HG02852 (cell line): Measurements from ENCODE around the gene STXBP5.

Source experiments
- ATAC-seq: cut with Tn5 transposase; IDR thresholded peaks from one replicate; pipeline ENCODE4 v1.9.1; 2021; ENCODE audit warnings: mild to moderate bottlenecking, moderate library complexity; ENCODE audit not compliant: unreplicated experiment

STXBP5 gene

DNA sequence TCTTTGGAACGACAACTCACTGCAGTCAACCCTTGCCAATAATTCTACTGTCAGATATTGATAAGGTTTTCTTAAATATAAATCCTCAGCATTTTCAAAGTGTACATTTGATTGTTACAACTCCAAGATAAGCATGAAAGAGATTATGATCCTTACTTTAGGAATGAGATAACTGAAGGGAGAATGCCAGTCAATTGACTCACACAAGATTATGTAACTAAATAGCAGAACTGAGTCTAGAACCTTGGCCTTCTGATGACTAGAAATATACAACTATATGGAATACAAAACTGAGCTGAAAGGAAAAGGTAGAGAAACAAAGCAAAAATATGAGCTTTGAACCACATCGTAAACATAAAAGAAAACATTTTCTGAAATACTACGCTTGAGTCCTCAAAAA, 26.9 kb upstream of the STXBP5 start:
- no peak for ATAC-seq

DNA sequence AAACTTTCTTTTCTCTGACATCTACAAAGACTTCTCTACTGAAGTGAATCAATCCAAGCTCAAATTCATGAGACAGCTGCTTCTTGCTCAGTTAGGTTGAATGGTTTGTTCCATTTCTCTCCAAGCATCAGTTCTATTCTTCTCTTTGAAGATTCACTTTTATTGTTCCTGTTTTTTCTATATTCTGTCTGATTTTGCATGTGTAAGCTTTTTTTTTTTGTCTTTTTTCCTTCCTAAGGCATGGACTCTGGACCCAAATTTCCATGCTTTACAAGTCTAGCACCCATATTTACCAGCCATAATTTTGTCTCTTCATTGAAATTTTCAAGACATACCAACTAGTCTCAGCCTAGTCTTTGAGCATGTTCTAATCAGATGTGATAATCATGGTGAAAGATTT, 25.9 kb upstream of the STXBP5 start:
- no peak for ATAC-seq

DNA sequence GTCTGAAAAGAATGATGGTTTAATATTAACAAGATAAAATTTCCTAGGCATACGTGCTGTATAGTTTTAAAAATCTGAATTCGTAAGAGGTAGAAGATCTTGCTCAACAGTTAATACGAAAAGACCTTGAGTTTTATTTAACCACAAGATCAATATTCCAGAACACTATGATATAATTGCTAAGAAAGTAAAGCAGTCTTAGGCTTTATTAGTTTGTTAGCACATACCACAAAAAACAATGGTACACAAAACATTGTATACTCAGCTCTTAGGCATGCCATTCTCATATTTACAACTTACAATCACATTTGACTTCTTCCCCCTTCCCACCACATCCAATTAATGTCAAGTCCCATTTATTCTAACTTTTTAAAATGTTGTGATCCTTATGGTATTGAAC, 24.4 kb upstream of the STXBP5 start:
- no peak for ATAC-seq

DNA sequence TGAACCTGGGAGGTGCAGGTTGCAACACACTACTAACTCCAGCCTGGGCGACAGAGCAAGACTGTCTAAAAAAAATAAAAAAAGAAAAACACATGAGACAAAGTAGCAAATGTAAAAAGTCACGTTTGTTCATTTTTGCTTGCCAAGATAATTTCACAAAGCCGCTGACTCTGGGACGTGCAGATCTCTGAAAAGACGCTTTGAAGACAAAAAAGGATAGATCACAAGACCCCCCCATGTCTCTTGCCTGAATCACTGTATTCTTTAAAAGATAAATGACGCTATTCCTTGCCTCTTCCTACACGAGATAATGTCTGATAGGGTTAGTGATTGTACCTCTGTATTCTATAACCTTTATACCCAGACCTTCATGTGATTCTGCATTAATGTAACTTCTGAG, 23.3 kb upstream of the STXBP5 start:
- no peak for ATAC-seq

DNA sequence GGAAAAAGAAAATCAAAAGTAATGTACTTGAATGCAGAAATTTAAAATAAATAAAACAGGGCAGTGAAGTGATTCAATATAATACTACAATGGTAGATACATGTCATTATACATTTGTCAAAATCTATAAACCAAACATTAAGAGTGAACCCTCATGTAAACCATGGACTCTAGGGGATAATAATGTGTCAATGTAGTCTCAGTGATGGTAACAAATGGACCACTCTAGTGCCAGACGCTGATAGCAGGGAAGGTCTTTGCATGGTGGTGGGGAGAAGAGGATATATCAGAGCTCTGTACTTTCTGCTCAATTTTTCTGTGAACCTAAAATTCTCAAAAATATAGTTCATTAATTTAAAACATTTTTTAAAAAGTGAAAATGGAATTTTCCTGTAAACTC, 19.8 kb upstream of the STXBP5 start:
- no peak for ATAC-seq

DNA sequence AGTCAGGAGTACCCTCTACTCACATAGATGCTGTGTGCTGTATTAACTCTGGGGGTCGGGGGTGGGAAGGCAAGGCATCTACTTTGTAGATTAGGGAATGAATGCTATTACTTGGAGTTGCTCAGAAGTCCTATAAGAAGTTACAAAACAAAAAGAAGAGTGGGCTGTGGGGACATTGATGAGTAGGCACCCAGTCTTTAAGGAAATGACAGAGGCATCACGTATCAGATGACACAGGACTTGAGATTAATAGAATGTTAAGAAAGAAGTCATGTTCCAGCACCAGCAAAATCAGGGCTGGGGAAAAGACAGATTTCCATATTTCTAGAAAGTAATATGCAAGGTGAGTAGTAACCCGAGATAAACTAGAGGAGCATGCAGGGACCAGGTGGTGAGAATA, 19.0 kb upstream of the STXBP5 start:
- no peak for ATAC-seq

DNA sequence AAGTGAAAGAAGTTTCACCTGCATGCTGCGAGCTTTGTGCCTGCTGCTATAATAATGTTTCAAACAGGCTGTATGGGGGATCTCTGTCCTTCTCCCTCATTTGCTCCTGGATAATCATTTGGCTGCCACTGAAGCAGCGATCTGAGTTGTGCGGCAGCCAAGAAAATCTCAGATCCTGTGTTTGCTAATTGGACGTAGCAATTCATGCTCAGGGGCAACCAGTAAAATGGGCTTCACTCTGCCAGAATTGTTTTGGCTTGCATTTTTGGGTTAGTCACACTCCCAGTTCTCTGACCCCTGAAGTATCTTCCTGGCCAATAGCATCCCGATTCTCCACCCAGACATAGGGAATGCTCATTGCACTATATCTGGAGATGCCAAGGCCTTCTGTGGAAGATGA, 13.7 kb upstream of the STXBP5 start:
- ATAC-seq, result no peak

DNA sequence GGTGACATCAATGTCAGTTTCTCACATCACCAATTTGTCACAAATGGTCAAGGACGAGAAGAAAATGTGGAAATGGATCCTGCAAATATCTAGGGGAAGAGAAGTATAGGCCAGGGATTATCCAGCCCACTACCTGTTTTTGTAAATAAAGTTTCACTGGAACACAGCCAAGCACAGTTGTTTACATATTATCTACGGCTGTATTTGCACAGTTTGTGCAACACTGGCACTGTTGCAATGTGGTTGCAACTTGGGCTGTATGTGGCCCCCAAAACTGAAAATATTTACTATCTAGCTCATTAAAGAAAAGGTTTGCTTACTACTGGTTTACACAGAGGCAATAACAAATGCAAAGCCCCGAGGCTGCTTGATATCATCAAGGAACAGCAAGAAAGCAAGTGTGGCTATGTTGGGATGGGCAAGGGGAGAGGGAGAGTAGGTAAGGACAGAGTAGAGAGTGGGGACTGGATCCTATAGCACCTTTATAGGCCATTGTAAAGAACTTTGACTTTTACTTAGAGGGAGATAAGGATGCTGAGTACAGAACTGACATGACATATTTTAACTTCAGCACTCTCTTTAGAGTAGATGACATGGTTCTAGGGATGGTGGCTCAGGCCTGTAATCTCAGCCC, 11.8 kb upstream of the STXBP5 start:
- ATAC-seq, result no peak

DNA sequence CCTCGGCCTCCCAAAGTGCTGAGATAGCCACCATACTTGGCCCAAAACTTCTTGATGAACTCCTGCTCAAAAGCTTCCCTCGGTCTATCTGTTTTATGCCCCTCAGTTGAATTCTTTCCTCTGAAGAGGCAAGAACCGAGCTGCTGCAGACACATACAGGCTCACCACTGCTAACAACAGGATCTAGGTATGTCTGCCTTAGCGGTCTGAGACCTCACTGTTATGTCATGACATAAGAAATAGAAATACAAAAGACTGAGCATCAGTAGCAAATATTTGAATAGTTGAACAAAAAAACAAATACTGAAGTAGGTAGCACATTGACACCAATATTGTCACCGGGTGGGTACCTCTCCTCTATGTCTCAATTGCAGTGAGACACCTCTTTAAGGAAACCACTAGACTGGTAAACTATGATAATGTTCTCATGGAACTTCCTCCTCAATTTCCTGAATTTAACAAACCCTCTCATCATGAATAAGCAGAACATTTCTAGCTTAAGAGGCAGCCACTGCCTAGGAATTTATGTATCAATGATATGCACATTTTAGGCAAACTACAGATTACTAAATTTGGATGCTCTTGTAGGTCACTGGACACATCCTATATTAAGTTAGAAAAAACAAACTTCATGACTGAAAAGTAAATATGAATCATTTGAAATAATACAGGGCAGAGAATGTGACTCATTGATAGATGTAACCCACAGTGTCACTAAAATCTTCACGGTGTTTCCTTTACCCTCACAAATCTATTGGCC, 9.4 kb upstream of the STXBP5 start:
- peak; percentile 33 for ATAC-seq

DNA sequence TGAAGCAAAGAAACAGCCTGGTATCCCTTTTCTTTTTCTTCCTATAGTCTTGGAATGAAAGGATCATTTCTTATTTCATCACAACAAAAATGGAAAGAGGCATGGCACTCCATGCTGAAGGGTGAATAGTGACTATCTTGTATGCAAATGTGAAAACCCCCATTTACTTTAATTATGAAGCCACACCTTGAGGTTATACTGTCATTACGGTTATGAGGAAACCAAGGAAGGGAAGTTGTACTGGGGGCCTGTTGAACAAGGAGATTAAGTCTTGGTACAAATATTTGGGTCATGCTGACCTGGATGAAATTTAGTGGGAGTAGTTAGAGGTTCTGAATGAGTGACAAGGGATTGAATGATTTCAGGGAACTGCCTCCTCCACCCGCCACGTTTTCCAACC, 8.7 kb upstream of the STXBP5 start:
- peak; percentile 50 for ATAC-seq

DNA sequence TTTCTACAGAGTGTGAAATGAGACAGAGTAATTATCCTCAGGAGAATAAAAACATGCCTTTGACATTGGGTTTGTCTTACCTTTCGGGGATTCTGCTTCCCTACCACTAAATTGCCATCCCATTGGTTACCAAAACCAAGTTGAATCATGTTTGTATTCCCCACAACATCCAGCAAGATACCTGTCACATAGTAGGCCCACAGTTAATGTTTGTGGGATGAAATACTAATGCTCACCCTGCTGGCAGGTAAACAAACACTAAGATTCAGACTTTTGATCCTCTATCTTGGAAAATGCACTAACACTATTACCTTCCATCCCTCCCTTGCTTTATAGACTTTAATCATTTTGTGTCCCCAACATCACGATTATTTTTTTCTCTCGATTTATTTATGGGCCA, 8.2 kb upstream of the STXBP5 start:
- no peak for ATAC-seq

DNA sequence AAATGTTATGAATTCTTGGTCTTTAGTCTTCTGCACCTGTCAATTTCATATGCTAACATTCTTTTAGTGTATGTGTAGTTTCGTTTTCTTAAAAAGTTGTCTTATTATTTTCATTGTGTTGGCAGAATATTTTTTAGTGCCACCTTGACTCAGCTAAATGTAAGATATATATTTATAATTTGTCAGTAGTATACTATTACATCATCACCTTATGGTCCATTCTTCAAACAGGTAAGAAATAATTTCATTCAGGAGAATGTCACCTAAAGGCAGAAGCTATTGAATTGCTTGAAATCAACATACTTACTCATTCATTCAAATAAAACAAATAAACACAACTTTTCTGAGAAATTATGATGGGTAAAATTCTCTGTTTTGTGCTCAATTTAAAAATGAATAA, 3.5 kb upstream of the STXBP5 start:
- ATAC-seq, result no peak

DNA sequence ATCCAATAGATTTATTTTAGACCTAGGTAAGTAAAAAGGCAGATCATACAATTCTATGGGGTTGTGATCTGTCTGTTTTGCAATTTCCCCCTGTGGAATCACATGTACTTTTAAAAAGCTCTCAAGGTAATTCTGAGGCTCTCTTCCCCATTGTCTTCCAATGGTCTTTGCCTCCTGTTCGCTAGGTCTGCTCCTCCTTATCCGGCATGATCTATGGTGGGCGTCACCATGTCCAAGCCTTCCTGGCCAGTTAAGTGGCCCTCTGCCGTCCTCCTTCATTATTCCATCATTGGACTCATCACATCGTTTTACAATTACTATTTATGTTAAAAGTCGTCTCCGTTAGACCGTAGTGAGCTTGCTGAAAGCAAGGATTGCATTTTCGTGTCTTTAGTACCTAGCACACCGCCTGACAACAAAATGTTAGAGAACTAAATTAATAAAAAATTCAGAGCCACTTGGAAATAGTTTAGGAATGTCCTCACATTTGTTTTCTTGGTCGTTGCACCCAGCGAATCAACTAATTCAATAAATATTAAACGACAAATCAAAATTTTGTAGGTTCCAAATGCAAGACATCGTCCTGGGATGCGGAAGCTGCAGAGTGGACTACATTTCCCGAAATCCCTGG, 2.2 kb upstream of the STXBP5 start:
- ATAC-seq, result no peak

DNA sequence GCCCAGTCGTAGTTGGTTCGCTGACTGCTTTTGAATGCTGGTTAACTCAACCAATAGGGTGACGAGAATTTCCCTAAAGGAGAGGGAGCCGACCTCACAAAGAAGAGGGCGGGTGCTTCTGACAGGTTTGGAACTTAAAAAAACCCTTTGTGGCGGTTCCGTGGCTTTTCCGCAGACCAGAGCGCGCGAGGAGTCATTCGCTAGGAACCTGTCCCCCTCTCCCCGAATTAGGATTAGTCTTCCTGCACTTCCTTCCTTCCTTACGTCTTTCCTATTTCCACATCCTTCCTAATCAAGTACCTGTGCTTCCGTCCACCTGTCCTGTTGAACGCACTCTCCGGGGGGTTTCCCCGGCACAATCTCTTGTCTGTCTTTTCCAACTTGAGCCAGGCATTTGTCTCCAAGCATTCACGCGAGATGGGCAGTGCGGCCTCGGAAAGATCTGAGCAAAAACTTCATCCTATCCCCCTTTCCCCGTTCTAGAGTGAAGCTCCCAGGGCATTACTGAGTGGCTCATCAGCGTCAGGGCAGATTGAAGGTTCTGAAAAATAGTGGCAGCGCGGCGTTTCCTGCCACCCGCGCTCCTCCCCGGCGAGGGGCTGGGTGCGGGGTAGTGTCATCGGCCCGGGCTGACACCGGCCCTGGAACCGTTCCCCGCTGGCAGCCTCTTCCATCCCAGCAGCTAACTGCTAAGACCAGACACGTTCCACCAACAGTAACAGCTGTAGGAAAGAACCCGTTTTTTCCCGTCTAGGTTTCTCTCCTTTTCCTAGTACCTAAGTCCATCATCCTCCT, 1.5 kb upstream of the STXBP5 start:
- ATAC-seq, result peak; percentile 78

DNA sequence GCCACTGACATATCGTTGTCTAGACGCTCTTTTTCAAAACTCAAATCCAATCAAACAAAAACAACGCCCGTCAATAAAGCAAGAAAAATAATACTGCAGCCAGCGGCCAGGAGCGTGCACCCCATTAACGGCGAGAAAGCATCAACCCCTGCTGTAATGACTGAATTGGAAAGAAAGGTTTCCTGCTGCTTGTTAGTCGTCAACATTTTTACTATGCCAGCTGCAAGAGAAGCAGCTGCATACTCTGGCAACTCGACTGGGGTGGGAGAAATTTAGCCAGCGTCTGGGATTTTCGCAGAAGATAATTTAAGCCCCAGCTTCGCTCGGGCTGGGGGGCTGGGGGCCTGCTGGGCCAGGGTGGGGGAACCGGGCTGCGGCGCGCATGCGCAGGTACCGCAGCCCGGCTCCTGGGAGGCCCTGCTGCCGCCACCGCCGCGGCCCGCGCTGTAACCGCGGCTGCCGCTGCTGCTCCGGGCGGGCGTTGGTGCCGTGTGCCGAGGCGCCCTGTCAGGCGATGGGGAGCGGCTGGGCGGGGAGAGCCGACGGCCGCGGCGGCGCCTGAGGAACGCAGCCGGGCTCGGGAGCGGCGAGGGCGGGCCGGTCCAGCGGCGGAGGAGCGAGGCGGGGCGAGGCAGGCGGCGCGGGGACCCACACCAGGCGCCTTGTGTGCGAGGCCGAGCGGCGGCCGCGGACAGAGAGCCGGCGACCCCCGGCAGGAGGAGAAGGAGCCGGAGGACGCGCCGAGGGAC, 732 bp upstream of the STXBP5 start:
- peak; percentile 53 for ATAC-seq

DNA sequence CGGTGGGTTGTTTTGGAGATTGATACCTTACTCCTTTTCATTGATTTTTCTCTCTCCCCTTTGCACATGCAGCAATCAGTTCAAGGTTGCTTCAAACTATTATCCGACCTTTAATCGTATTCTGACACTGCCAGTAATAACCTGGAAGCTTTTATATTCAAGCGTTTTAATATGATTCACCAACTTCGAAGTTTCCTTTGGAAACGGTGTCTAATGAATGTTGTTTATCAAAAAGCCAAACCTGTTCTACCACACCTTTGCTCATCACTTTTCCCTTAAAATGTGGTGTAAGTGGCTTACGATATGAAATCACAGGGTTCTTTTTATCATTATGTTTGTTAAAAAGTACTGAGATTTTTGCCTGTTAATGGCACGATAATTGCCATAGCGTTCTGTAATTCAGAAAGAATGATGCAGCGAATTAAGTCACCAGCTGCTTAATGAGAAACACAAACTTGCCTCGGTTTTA, 660 bp downstream of the STXBP5 start:
- no peak for ATAC-seq

DNA sequence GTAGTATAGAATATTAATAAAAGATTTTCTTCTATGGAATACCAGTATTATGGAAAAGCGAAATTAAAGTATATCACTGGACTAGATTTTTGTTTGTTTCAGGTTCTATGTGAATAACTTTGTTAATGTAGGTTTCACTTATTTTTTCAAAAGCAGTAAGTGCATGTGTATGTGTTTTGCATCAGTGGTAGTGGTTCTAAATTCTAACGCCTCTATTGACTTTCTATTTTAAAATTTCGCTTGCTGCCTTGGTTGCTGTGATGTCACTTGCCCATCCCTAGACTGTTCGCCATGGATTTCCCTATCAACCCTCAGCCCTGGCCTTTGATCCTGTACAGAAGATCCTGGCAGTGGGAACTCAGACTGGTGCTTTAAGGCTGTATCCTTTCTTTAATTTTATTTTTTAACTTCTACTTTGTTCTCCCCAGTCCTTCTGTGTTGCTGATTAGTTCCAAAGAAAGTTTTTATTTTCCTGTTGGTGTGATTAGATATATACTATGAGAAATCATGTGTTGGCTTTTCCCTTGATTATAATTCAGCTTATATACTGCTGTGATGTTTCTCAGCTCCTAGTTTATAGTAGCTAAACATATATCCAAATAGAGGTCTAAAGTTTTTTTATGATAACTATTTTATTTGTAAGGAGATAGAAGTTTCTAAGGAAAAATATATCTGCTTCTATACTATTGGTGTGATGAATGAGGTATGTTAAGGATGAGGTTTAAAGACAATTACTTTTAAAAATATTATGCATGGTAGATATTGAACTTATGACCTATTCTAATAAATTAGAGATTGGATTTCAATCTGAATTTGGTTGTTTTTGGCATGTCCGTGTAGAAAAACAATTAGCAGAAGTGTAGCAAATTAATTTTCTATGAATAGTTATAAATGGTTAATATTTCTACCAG, 1.7 kb downstream of the STXBP5 start:
- no peak for ATAC-seq

DNA sequence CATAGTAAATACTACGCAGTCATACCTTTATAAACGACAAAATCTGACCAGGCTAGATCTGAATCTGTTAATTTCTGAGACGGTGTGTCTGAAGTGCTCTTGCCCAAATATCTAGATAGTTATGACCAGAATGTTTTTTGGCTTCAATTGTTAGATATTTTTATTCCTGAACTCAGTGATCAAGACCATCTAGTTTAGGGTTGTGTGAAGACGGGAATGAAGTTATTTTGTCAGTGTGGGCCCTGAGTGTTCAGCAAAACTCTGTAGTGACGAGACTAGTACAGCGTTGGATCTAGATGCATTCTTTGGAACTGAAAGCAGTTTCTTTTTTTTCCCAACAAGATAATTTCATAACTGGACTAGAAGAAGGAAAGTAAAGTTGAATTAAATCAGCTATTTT, 3.1 kb downstream of the STXBP5 start:
- ATAC-seq, result no peak

DNA sequence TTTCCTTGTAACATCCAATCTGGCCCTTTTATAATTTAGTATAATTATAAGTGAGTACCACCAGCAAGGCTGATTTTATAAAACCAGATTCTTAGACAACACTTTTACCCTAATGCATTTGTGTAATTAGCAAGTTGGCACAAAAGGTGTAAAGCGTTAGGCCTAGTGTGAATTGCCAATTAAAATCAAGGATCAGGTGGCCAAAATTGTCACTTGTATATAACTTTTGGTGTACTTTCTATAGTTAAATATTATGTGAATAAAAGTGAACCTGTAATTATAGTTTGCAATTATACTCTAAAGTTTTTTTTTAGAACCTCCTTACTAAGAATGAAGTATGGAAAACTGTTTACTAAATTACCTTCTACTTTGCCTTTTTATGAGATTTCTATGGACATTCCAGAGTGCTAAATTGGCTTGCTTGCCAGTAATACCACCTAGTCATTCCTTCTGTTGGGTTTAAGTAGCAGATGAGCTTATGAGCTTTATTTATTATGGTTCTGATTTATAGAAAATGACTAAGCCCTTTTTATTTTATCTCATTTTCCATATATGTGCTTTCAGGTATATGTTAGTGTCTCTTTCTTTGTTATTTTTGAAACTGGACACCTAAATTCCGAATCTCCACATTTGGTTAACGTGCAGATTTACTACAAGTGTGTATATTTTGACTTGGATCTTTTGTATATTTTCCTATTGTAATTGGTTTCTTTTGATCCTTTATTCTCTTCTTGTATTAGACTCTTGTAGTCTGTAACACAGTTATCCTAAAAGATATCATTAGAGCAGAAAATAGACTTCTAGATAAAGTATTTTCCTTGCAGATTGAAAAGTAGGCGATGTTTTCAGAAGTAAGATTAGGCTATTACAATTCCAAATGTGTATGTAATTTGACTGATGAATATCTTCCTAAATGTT, 3.9 kb downstream of the STXBP5 start:
- no peak for ATAC-seq
